ENCODE results near the gene AVPR2. TPM values are rescaled to one million over a fixed set of nuclear protein-coding genes. Genes with fewer than 3 reads are reported as not detected.

The AVPR2 gene
- total and polyA plus RNA-seq, 4 donors, result 0.05 TPM; not detected in 3

DNA sequence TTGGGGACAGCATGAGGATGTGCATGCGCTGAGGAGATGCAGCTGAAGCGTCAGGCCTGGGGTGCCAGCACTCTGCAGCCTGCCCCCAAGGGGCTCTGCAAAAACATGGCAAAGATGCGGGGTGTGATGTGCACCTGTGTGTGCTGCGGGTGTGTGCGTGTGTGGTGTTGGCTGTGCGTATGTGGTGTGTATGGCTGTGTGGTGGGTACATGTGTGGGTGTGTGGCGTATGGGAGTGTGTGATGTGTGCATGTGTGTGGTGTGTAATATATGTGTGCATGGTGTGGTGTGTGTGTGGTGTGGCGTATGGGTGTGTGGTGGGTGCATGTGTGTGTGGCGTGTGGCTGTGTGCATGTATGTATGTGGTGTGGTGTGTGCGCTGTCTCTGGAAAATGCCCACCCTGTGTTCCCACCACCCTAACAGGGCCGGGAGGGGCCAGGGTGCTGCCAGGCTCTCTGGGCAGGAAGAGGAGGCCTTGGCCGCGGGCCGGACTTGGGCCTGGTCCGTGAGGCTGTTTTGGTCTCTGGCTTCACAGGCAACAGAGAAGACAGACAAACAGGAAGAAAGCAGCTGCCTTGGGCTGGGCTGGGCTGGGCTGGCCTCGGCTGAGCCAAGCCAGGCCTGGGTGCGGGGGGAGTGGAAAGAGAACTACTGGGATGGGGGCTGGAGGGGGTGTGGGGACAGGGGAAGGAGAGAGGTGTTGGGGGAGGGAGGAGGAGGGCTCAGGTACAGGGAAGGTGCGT is 1.1 kb upstream of the AVPR2 start:
- no peaks in the 10 kb centered on the region for H3K9me3 ChIP-seq (ENCODE audit: control insufficient read depth in 4 of 4, low read length in 3 of 4)
- TF ChIP-seq GABPA (IDR thresholded peaks at IDR 0.05 in 1 of 2, conservative IDR thresholded peaks at IDR 0.05 in 1 of 2), result no peak
- no peak for TF ChIP-seq CTCF (IDR thresholded peaks at IDR 0.05; ENCODE audit: low read depth, low read length, missing input control)
- no peak for TF ChIP-seq RXRA (IDR thresholded peaks at IDR 0.05)
- no peak for TF ChIP-seq REST (IDR thresholded peaks at IDR 0.05)
- no peaks in the 10 kb centered on the region for H3K36me3 ChIP-seq (ENCODE audit: control insufficient read depth in 4 of 4, insufficient read depth in 3 of 4, low read depth in 1 of 4, low read length in 3 of 4)
- H3K4me1 ChIP-seq (ENCODE audit: control insufficient read depth in 4 of 4, insufficient read depth in 4 of 4, low read length in 3 of 4), result peaks cover 0 to 10% (median 4%) of the 10 kb centered on the region in 4 donors
- no peak overlapping the region for H3K4me3 ChIP-seq (ENCODE audit: low read depth in 1 of 3, low read length in 3 of 3)
- no peak overlapping the region for H3K9ac ChIP-seq (ENCODE audit: low read depth in 1 of 2, low read length in 2 of 2)
- 62% methylated on average over 18 of the region's 18 CpGs for WGBS
- no peak for DNase-seq (ENCODE audit: low spot score)
- no peaks in the 10 kb centered on the region for H3K27me3 ChIP-seq (ENCODE audit: control insufficient read depth in 4 of 4, insufficient read depth in 4 of 4, low read length in 3 of 4)
- no peak overlapping the region for H3K27ac ChIP-seq (ENCODE audit: low read depth in 1 of 2, low read length in 2 of 2)

DNA sequence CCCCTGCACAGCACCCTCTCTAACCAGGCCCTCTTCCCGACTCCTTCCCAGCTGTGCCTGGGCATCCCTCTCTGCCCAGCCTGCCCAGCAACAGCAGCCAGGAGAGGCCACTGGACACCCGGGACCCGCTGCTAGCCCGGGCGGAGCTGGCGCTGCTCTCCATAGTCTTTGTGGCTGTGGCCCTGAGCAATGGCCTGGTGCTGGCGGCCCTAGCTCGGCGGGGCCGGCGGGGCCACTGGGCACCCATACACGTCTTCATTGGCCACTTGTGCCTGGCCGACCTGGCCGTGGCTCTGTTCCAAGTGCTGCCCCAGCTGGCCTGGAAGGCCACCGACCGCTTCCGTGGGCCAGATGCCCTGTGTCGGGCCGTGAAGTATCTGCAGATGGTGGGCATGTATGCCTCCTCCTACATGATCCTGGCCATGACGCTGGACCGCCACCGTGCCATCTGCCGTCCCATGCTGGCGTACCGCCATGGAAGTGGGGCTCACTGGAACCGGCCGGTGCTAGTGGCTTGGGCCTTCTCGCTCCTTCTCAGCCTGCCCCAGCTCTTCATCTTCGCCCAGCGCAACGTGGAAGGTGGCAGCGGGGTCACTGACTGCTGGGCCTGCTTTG is 1.1 kb downstream of the AVPR2 start:
- H3K27me3 ChIP-seq (ENCODE audit: control insufficient read depth in 4 of 4, insufficient read depth in 4 of 4, low read length in 3 of 4), result no peaks in the 10 kb centered on the region
- DNase-seq (ENCODE audit: low spot score), result no peak
- no peak overlapping the region for H3K9ac ChIP-seq (ENCODE audit: low read depth in 1 of 2, low read length in 2 of 2)
- H3K4me1 ChIP-seq (ENCODE audit: control insufficient read depth in 4 of 4, insufficient read depth in 4 of 4, low read length in 3 of 4), result peaks cover 0 to 10% (median 4%) of the 10 kb centered on the region in 4 donors
- H3K4me3 ChIP-seq (ENCODE audit: low read depth in 1 of 3, low read length in 3 of 3), result no peak overlapping the region
- WGBS, result 89% methylated on average over 32 of the region's 32 CpGs
- no peaks in the 10 kb centered on the region for H3K36me3 ChIP-seq (ENCODE audit: control insufficient read depth in 4 of 4, insufficient read depth in 3 of 4, low read depth in 1 of 4, low read length in 3 of 4)
- H3K9me3 ChIP-seq (ENCODE audit: control insufficient read depth in 4 of 4, low read length in 3 of 4), result no peaks in the 10 kb centered on the region
- no peak overlapping the region for H3K27ac ChIP-seq (ENCODE audit: low read depth in 1 of 2, low read length in 2 of 2)
- TF ChIP-seq MAX (IDR thresholded peaks at IDR 0.05) (no peak), GABPA (IDR thresholded peaks at IDR 0.05 in 1 of 2, conservative IDR thresholded peaks at IDR 0.05 in 1 of 2) (no peak), FOXA2 (IDR thresholded peaks at IDR 0.05) (no peak), CTCF (IDR thresholded peaks at IDR 0.05; ENCODE audit: low read depth, low read length, missing input control) (no peak), FOXA1 (IDR thresholded peaks at IDR 0.05) (no peak), HNF4A (conservative IDR thresholded peaks at IDR 0.05) (no peak), EGR1 (IDR thresholded peaks at IDR 0.05; ENCODE audit: low read depth in 2 of 2) (no peak), SP1 (IDR thresholded peaks at IDR 0.05) (no peak), TAF1 (conservative IDR thresholded peaks at IDR 0.05) (no peak), YY1 (IDR thresholded peaks at IDR 0.05) (no peak), NR2F2 (IDR thresholded peaks at IDR 0.05) (no peak), RXRA (IDR thresholded peaks at IDR 0.05) (no peak), JUND (IDR thresholded peaks at IDR 0.05) (no peak), REST (IDR thresholded peaks at IDR 0.05) (no peak)
- TF ChIP-seq, protein P1, sequence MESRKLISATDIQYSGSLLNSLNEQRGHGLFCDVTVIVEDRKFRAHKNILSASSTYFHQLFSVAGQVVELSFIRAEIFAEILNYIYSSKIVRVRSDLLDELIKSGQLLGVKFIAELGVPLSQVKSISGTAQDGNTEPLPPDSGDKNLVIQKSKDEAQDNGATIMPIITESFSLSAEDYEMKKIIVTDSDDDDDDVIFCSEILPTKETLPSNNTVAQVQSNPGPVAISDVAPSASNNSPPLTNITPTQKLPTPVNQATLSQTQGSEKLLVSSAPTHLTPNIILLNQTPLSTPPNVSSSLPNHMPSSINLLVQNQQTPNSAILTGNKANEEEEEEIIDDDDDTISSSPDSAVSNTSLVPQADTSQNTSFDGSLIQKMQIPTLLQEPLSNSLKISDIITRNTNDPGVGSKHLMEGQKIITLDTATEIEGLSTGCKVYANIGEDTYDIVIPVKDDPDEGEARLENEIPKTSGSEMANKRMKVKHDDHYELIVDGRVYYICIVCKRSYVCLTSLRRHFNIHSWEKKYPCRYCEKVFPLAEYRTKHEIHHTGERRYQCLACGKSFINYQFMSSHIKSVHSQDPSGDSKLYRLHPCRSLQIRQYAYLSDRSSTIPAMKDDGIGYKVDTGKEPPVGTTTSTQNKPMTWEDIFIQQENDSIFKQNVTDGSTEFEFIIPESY (IDR thresholded peaks at IDR 0.05), result no peak
- TF ChIP-seq, protein P2, sequence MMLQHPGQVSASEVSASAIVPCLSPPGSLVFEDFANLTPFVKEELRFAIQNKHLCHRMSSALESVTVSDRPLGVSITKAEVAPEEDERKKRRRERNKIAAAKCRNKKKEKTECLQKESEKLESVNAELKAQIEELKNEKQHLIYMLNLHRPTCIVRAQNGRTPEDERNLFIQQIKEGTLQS (IDR thresholded peaks at IDR 0.05), result no peak
